Natural killer cell (primary cell): Measurements from ENCODE around the gene SLFN5. TPM values are rescaled to one million over a fixed set of nuclear protein-coding genes. Genes with fewer than 3 reads are reported as not detected.

Experiments
- ATAC-seq, 3 donors: fragments of 150-1000 bp in 2 of 3; fragments of 200-7000 bp in 1 of 3; cut with Tn5 transposase; 1 replicate in 1 of 3; 2 replicates in 2 of 3; pipeline ENCODE4 v1.10.0; 2021; ENCODE audit warnings: mild to moderate bottlenecking in 2 of 3, moderate library complexity in 2 of 3
- DNase-seq, 2 donors: peaks; one replicate each; pipeline versions ENCODE4 v3.0.0 to v3.0.0-alpha.2; 2013 to 2021; ENCODE audit warnings: mixed read lengths in 1 of 2
- H3K27ac ChIP-seq: one replicate; pipeline ENCODE4 v1.5.1; 2013; ENCODE audit warnings: mild to moderate bottlenecking, low read length
- H3K27me3 ChIP-seq: one replicate; pipeline ENCODE4 v1.6.1; 2013; ENCODE audit warnings: low read length; ENCODE audit not compliant: control insufficient read depth, insufficient read depth
- H3K36me3 ChIP-seq: one replicate; pipeline ENCODE4 v1.6.1; 2013; ENCODE audit warnings: low read length; ENCODE audit not compliant: control insufficient read depth, insufficient read depth
- H3K4me1 ChIP-seq: one replicate; pipeline ENCODE4 v1.6.1; 2013; ENCODE audit warnings: low read length; ENCODE audit not compliant: control insufficient read depth, insufficient read depth
- H3K4me3 ChIP-seq: one replicate; pipeline ENCODE4 v1.5.1; 2013; ENCODE audit warnings: low read length
- H3K9me3 ChIP-seq: one replicate; pipeline ENCODE4 v1.6.1; 2013; ENCODE audit warnings: low read length; ENCODE audit not compliant: control insufficient read depth, insufficient read depth
- H3K27ac Mint-ChIP-seq, 2 donors: one replicate each; pipeline ENCODE4 v1.8.0; 2022; ENCODE audit warnings: mild to moderate bottlenecking in 2 of 2, mixed read lengths in 2 of 2, moderate library complexity in 1 of 2
- H3K27me3 Mint-ChIP-seq, 2 donors: one replicate each; pipeline ENCODE4 v1.8.0; 2022; ENCODE audit warnings: low read depth in 2 of 2, mixed read lengths in 2 of 2
- H3K36me3 Mint-ChIP-seq: one replicate; pipeline ENCODE4 v1.8.0; 2022; ENCODE audit warnings: mixed read lengths
- H3K4me1 Mint-ChIP-seq, 2 donors: one replicate each; pipeline ENCODE4 v1.8.0; 2022; ENCODE audit warnings: mixed read lengths in 2 of 2
- H3K4me3 Mint-ChIP-seq: one replicate; pipeline ENCODE4 v1.8.0; 2022; ENCODE audit warnings: mild to moderate bottlenecking, moderate library complexity, mixed read lengths
- H3K9me3 Mint-ChIP-seq, 2 donors: one replicate each; pipeline ENCODE4 v1.8.0; 2022; ENCODE audit warnings: mixed read lengths in 2 of 2
- WGBS: methylation state at CpG from one replicate; pipeline ENCODE4 v1.1.7; 2013; ENCODE audit warnings: missing lambda C conversion rate; ENCODE audit not compliant: insufficient coverage; 5-methylcytosine and 5-hydroxymethylcytosine counted together
- intact Hi-C: fragments of 100-400 bp; cut with micrococcal nuclease; formaldehyde crosslinking; loops from one replicate; pipeline ENCODE4 v1.14.2; 2022
- total RNA-seq, 4 donors: library from RNA; stranded (reverse); fragments of 120-200 nt in 1 of 4; gene quantifications; one replicate each; pipeline versions ENCODE4 v1.2.3 to v1.2.4, GENCODE V29; 2013 to 2022
- TF ChIP-seq, protein P1 (sequence below): fragments of 200-600 bp; IDR thresholded peaks from one replicate; pipeline ENCODE4 v1.8.0; 2022; ENCODE audit warnings: antibody characterized with exemption

SLFN5 gene
- total RNA-seq, 3 donors from 2014 or later (not counting 1 experiment from before 2014, with no cell fraction given): 118 to 164 (median 141) TPM

DNA sequence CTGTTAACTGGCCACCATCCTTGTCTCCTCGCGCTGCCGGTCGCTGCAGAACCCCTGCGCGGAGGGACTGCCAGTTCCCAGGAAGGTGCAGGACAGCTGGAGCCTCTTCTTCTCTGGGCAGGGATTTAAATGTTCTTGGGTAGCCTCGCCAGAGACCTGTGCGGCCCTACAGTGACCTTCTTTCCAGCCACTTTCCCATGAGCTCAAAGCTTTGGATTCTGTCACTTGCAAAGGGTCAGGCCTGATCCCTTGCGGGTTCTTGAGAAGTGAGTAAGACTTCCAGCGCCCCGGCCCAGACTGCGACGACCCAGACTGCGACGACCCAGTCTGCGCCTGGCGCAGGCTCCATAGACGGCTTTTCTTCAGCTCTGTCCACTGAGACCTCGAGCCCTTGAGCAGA, 1.4 kb upstream of the SLFN5 start:
- Histone ChIP-seq H3K36me3 (peaks cover 5% of the 10 kb centered on the region), H3K27ac (peak overlapping the region; percentile 98), H3K9me3 (no peaks in the 10 kb centered on the region), H3K4me1 (peaks cover 38% of the 10 kb centered on the region), H3K4me3 (peak overlapping the region; percentile 78), H3K27me3 (no peaks in the 10 kb centered on the region)
- no peaks in the 10 kb centered on the region for H3K27me3 Mint-ChIP-seq
- TF ChIP-seq, protein P1, sequence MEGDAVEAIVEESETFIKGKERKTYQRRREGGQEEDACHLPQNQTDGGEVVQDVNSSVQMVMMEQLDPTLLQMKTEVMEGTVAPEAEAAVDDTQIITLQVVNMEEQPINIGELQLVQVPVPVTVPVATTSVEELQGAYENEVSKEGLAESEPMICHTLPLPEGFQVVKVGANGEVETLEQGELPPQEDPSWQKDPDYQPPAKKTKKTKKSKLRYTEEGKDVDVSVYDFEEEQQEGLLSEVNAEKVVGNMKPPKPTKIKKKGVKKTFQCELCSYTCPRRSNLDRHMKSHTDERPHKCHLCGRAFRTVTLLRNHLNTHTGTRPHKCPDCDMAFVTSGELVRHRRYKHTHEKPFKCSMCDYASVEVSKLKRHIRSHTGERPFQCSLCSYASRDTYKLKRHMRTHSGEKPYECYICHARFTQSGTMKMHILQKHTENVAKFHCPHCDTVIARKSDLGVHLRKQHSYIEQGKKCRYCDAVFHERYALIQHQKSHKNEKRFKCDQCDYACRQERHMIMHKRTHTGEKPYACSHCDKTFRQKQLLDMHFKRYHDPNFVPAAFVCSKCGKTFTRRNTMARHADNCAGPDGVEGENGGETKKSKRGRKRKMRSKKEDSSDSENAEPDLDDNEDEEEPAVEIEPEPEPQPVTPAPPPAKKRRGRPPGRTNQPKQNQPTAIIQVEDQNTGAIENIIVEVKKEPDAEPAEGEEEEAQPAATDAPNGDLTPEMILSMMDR: no peak
- DNase-seq (peak; percentile 37 to 52), ATAC-seq (no peak)
- H3K4me1 Mint-ChIP-seq: peaks cover 68 to 75% of the 10 kb centered on the region in 2 donors
- H3K27ac Mint-ChIP-seq: peak overlapping the region; percentile 97 to 100
- intact Hi-C loops: loop anchor here (5.0 to 10.0 kb wide), 5 partner anchors 131 to 956 kb away; partner anchors contain the start of genes CCL3L1, CCL3L3, SLFN11 and SLFN12
- 67% methylated on average over 19 of the region's 19 CpGs for WGBS
- H3K4me3 Mint-ChIP-seq: peak overlapping the region; percentile 97
- H3K36me3 Mint-ChIP-seq: no peaks in the 10 kb centered on the region
- H3K9me3 Mint-ChIP-seq: no peaks in the 10 kb centered on the region

DNA sequence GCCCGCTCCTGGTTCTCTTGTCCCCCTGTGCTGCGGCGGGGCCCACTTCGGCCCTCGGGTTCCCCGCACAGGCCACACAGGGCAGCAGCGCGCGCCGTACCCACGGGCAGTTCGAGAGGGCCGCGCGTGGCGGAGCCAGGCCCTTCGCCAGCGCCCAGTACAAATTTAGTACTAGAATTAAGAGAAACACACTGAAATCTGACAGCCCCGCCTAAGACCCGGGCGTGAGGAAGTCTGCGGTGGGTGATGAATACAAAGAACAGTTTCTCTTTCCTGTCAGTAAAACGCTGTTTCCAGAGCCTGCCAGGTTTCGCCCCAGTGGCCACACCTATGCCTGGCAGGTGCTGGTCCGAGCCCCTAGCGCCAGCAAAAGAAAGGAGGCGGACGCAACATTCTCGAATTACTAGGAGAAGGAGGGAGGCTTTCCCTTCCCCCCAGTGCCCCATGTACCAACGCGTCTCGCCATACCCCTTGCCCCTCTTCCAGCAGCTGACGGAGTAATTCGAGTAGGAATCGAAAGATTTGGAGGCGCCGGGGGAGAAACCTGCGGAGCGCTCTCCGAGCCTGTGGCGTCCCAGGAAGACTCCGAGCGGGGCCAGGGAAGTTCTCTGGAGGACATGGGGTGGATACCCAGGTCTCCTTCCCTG, 591 bp upstream of the SLFN5 start:
- peak; percentile 46 to 80 (median 67) for ATAC-seq
- peaks cover 45% of the 10 kb centered on the region for H3K4me1 ChIP-seq
- peaks cover 72% of the 10 kb centered on the region in 2 donors for H3K4me1 Mint-ChIP-seq

DNA sequence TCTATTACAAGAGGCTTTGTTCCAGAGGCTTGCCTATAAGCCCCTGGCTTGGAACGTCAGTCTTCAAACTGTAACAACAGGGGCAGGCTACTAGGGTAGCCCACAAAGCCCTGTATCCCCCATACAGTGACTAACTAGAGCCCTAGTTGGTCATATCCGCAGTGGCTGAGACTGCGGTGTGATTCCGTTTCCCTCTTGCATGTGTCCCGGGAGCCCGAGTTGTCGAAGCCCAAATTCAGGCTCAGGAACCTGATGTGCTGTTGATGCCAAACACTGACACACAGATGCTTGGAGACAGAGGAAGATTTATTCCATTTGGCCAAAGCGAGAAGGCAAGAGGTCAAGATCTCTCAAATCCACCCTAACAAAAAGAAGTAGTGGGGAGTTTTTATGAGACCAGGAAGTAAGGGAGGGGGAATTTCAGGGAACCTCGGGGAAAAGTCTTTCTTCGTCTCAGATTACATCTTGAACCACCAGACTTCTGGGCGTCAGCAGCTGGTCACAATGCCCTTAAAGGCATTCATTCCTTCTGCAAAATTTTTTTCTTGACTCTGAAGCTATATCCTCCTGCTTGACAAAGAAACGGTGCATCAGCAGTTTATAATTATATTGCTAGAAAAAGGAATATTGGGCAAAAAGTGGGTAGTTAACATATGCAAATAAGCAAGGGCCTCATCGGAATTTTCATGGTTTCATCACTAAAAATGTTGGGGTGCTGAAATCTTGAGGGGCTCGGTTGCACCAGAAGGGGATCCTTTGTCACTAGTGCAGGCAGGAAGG, 879 bp downstream of the SLFN5 start:
- Histone ChIP-seq H3K9me3 (no peaks in the 10 kb centered on the region), H3K4me3 (peak overlapping the region; percentile 78), H3K27me3 (no peaks in the 10 kb centered on the region), H3K36me3 (peaks cover 21% of the 10 kb centered on the region), H3K27ac (peak overlapping the region; percentile 98), H3K4me1 (peaks cover 53% of the 10 kb centered on the region)
- intact Hi-C loops: loop anchor here (1.0 to 10.0 kb wide), 9 partner anchors 70 to 954 kb away; partner anchors contain the start of genes CCL3L1, CCL3L3, SLFN11 and SLFN12
- Mint-ChIP-seq H3K27ac (peak overlapping the region; percentile 97 to 100), H3K4me3 (peak overlapping the region; percentile 97), H3K27me3 (no peaks in the 10 kb centered on the region), H3K4me1 (peaks cover 75 to 78% of the 10 kb centered on the region in 2 donors), H3K9me3 (no peaks in the 10 kb centered on the region), H3K36me3 (no peaks in the 10 kb centered on the region)
- DNase-seq (peak; percentile 64 to 71), ATAC-seq (peak; percentile 7 to 31 (median 28))
- TF ChIP-seq, protein P1: no peak
- 3% methylated on average over 12 of the region's 14 CpGs for WGBS

More for the DNA sequence above, 591 bp upstream of the SLFN5 start:
- Histone ChIP-seq H3K36me3 (peaks cover 6% of the 10 kb centered on the region), H3K9me3 (no peaks in the 10 kb centered on the region), H3K27ac (peak overlapping the region; percentile 98), H3K4me3 (peak overlapping the region; percentile 78), H3K27me3 (no peaks in the 10 kb centered on the region)
- peak overlapping the region; percentile 97 for H3K4me3 Mint-ChIP-seq
- no peaks in the 10 kb centered on the region for H3K27me3 Mint-ChIP-seq
- TF ChIP-seq, protein P1: peak; percentile 40
- intact Hi-C loops: loop anchor here (1.0 to 10.0 kb wide), 9 partner anchors 28 to 955 kb away; partner anchors contain the start of genes AP2B1, CCL3L1, CCL3L3 and SLFN11
- DNase-seq: peak; percentile 77 to 93
- peak overlapping the region; percentile 97 to 100 for H3K27ac Mint-ChIP-seq
- no peaks in the 10 kb centered on the region for H3K36me3 Mint-ChIP-seq
- under 1% methylated on average over 43 of the region's 43 CpGs for WGBS
- H3K9me3 Mint-ChIP-seq: no peaks in the 10 kb centered on the region
